Karpas-422 (cell line): ENCODE data around the gene GAN. TPM values are rescaled to one million over a fixed set of nuclear protein-coding genes. Genes with fewer than 3 reads are reported as not detected.

Experiments used
- DNase-seq: peaks from one replicate; pipeline ENCODE4 v3.0.0-alpha.2; 2015
- H2AFZ ChIP-seq: fragments of 200-600 bp; sonication (generic); 2 replicates; pipeline ENCODE4 v1.6.1; 2014; ENCODE audit warnings: antibody characterized with exemption, low read length, mixed read lengths
- H3K27ac ChIP-seq: fragments of 200-600 bp; sonication (generic); 2 replicates; pipeline ENCODE4 v1.5.1; 2014; ENCODE audit warnings: mild to moderate bottlenecking, low read length, moderate library complexity
- H3K27me3 ChIP-seq: fragments of 200-600 bp; sonication (generic); 2 replicates; pipeline ENCODE4 v1.6.1; 2014; ENCODE audit warnings: low read length, mixed read lengths
- H3K36me3 ChIP-seq: fragments of 200-600 bp; sonication (generic); 2 replicates; pipeline ENCODE4 v1.6.1; 2014; ENCODE audit warnings: low read length, mixed read lengths; ENCODE audit not compliant: insufficient read depth
- H3K4me1 ChIP-seq: fragments of 200-600 bp; sonication (generic); 2 replicates; pipeline ENCODE4 v1.6.1; 2014; ENCODE audit warnings: mild to moderate bottlenecking, low read length, mixed read lengths
- H3K4me2 ChIP-seq: fragments of 200-600 bp; sonication (generic); 2 replicates; pipeline ENCODE4 v1.6.1; 2014; ENCODE audit warnings: low read length, low read depth, mild to moderate bottlenecking; ENCODE audit not compliant: poor library complexity, severe bottlenecking
- H3K4me3 ChIP-seq: fragments of 200-600 bp; sonication (generic); 2 replicates; pipeline ENCODE4 v1.5.1; 2014; ENCODE audit warnings: mild to moderate bottlenecking, antibody characterized with exemption, low read length, mixed read lengths
- H3K79me2 ChIP-seq: fragments of 200-600 bp; sonication (generic); 2 replicates; pipeline ENCODE4 v1.6.1; 2014; ENCODE audit warnings: mild to moderate bottlenecking, low read length, mixed read lengths
- H3K9ac ChIP-seq: fragments of 200-600 bp; sonication (generic); 2 replicates; pipeline ENCODE4 v1.6.0; 2014; ENCODE audit warnings: low read length
- H3K9me2 ChIP-seq: fragments of 200-600 bp; sonication (generic), shearing (Covaris generic); replicated peaks from 2 replicates; pipeline ENCODE4 v1.6.0; 2014; ENCODE audit warnings: mild to moderate bottlenecking, low read length, moderate library complexity; ENCODE audit not compliant: insufficient read depth
- H3K9me3 ChIP-seq: fragments of 300-700, 200-600 bp; sonication (generic); 2 replicates; pipeline ENCODE4 v1.6.1; 2014; ENCODE audit warnings: low read length, mixed read lengths
- H4K20me1 ChIP-seq: fragments of 200-600 bp; sonication (generic); 2 replicates; pipeline ENCODE4 v1.6.1; 2014; ENCODE audit warnings: mild to moderate bottlenecking, antibody characterized with exemption, low read length, low read depth; ENCODE audit not compliant: insufficient read depth
- total RNA-seq: library from RNA; depleted of rRNA; stranded (reverse); fragments of >200 nt; shearing (Covaris generic); gene quantifications from 2 replicates; pipeline ENCODE4 v1.2.3, GENCODE V29; 2014; ENCODE audit warnings: low replicate concordance

Gene GAN
- total RNA-seq, 1 experiment from 2014 or later, result 5.3 TPM

DNA sequence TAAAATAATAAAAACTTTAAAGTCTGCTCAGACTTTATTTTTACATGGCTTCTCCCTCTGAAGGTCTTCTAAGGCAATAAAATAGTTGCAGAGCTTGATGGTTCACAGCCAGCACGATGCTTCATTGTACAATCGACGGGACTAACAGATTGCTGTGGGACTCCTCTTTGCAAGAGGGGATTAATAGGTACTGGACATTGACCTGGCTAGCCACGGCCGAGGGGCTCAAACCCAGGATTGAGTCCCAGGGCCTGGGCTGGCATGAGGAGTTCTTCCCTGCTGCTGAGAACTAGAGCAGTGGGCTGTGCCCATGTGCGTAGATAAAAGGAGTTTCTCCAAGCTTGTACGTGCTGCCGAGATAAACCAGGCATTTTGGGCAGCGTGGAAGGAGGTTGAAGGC is 23.6 kb upstream of the GAN start:
- no peak for DNase-seq
- Histone ChIP-seq H3K4me2 (no peak overlapping the region), H3K79me2 (no peaks in the 10 kb centered on the region), H3K9me2 (no peaks in the 10 kb centered on the region), H3K4me3 (no peak overlapping the region), H3K4me1 (no peaks in the 10 kb centered on the region), H2AFZ (no peak overlapping the region), H3K9me3 (no peaks in the 10 kb centered on the region), H3K36me3 (no peaks in the 10 kb centered on the region), H3K27ac (no peak overlapping the region), H4K20me1 (no peaks in the 10 kb centered on the region), H3K27me3 (no peaks in the 10 kb centered on the region), H3K9ac (no peak overlapping the region)

DNA sequence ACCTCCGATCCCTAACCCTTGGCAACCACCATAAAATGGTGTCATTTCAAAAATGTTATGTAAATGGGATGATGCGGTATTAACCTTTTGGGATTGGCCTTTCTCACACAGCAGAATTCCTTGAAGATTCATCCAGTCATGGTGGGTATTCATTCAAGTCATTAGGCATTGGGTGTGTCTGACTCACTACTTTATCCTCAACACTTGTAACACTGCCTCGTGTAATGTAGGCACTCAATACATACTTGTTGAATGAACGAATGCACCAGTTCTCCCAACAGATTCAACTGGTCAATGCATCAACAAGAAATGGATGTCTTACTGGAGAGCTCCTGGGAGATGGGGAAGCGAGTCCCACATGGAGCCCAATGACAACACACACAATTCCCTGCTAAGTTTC is 21.8 kb upstream of the GAN start:
- Histone ChIP-seq H3K4me3 (no peak overlapping the region), H3K9me3 (no peaks in the 10 kb centered on the region), H3K9ac (no peak overlapping the region), H3K79me2 (no peaks in the 10 kb centered on the region), H3K27ac (no peak overlapping the region), H2AFZ (no peak overlapping the region), H3K9me2 (no peaks in the 10 kb centered on the region), H3K36me3 (no peaks in the 10 kb centered on the region), H3K4me2 (no peak overlapping the region), H3K27me3 (no peaks in the 10 kb centered on the region), H3K4me1 (no peaks in the 10 kb centered on the region), H4K20me1 (no peaks in the 10 kb centered on the region)
- DNase-seq, result no peak

DNA sequence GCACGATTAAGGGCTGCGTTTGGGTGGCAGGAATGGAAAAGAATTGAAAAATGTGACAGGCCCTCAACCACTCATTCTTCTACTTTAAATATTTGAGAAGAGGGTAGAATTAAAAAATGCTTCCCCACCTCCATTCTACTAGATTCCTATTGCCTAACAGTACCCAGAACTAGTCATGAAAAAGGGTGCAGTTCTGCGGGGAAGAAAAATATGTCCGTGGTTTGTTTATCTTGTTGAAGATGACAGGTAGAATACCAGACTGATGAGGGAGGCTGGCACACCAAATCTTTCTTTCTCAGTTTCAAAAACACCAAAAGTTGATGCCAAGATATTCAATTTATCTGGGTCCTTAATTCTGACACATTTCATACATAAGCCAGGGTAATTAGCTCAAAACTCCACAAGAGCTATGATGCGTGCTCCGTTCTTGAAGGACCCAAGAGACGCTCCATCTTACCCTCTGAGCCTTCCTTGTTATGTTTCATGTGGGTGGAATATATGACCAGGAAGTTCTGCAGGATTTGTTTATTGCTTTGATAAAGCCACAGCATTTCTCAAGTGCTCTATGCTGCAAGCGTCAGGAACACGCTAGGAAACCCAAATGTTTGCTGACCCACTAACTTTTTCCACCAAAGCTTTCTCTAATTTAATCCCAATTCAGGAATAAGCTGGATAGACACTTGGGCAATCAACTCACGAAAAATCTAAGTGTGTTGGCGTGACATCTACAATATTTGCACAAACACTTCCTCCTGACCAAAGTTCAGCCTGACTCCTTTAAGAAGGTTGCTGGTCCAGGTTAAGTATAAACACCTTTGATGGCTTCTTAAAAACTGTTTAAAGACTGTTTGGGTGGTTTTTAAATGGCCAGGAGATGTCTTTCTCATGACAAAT is 20.6 kb upstream of the GAN start:
- no peak overlapping the region for H3K27ac ChIP-seq
- no peaks in the 10 kb centered on the region for H3K36me3 ChIP-seq
- H3K27me3 ChIP-seq, result no peaks in the 10 kb centered on the region
- no peak overlapping the region for H3K4me2 ChIP-seq
- no peaks in the 10 kb centered on the region for H3K79me2 ChIP-seq
- H2AFZ ChIP-seq, result no peak overlapping the region
- no peaks in the 10 kb centered on the region for H4K20me1 ChIP-seq
- no peak overlapping the region for H3K4me3 ChIP-seq
- no peak overlapping the region for H3K9ac ChIP-seq
- DNase-seq, result no peak
- no peaks in the 10 kb centered on the region for H3K4me1 ChIP-seq
- no peaks in the 10 kb centered on the region for H3K9me3 ChIP-seq
- no peaks in the 10 kb centered on the region for H3K9me2 ChIP-seq

DNA sequence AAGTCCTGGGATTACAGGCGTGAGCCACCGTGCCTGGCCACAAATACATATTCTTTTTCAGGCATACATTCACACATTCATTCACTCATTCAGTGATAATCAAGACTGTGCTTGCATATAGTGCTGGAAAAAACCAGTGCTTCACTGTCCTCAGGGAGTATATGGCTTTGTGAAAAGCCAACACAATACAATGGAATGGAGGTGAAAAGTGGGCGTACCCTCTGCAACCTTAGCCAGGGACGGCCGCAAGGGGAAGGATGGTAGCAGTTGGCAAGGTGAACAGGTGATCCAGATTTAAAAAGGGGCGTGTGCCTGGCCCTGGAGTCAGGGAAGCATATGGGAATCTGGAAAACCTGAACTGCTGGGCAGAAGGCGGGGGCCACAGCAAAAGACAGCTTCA is 18.1 kb upstream of the GAN start:
- no peaks in the 10 kb centered on the region for H3K79me2 ChIP-seq
- H2AFZ ChIP-seq, result no peak overlapping the region
- no peaks in the 10 kb centered on the region for H3K27me3 ChIP-seq
- H3K9ac ChIP-seq, result no peak overlapping the region
- no peak overlapping the region for H3K27ac ChIP-seq
- H3K9me2 ChIP-seq, result no peaks in the 10 kb centered on the region
- H3K4me2 ChIP-seq, result no peak overlapping the region
- no peaks in the 10 kb centered on the region for H3K36me3 ChIP-seq
- H3K4me3 ChIP-seq, result no peak overlapping the region
- H3K9me3 ChIP-seq, result no peaks in the 10 kb centered on the region
- H4K20me1 ChIP-seq, result no peaks in the 10 kb centered on the region
- DNase-seq, result no peak
- H3K4me1 ChIP-seq, result no peaks in the 10 kb centered on the region

DNA sequence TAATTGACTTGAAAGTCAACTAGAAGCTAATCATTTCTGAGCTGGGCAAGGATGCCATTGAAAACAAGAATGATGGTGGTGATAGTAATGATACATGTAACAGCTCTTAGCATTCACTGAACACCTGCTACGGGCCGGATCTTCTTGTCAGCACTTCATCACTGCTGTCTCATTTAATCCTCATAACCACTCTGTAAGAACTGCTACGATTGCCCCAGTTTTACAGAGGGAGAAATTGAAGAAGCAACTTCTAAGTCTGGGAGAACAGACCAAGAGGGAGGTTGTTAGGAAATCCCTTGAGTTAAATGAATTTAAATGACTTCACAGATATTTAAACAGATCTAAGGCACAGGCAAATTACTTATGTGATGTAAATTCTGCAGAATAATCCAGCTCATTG is 7.0 kb upstream of the GAN start:
- no peak for DNase-seq
- Histone ChIP-seq H3K9ac (no peak overlapping the region), H3K4me2 (no peak overlapping the region), H3K79me2 (no peaks in the 10 kb centered on the region), H3K9me3 (no peaks in the 10 kb centered on the region), H3K4me3 (no peak overlapping the region), H3K36me3 (no peaks in the 10 kb centered on the region), H3K9me2 (no peaks in the 10 kb centered on the region), H3K27ac (no peak overlapping the region), H3K4me1 (no peaks in the 10 kb centered on the region), H4K20me1 (0 out of 2 replicates have a peak, but pooled peaks cover 11% of the 10 kb centered on the region), H3K27me3 (no peaks in the 10 kb centered on the region), H2AFZ (no peak overlapping the region)

DNA sequence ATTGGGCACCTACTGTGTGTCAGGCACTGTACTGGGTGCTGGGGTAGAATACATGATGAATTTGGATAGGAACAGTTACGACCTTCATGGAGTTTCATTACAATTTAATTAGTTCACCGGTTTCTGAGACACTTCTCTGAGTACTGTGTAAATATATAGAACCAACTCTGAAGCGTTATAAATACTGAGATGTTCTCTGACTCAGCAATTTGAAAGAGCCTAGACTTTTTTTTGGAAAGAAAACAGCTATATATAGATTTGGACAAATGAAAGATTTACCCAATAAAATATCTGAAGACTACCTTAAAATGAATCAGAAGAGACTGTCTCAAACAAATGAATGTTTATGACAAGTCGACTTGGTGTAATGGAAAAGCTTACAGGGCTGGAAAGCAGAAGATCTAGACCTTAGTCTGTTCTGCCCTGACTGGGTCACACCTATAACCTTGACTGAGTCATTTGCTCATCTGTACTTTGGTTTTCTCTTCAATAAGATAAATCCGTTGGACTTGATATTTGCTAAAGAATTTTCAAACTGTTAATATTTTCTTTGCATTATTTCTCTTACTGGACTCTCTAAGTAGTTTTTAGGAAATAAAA is 4.6 kb upstream of the GAN start:
- Histone ChIP-seq H2AFZ (no peak overlapping the region), H3K9ac (no peak overlapping the region), H3K9me3 (no peaks in the 10 kb centered on the region), H3K4me2 (no peak overlapping the region), H3K27ac (no peak overlapping the region), H3K36me3 (no peaks in the 10 kb centered on the region), H3K4me1 (peaks cover 11% of the 10 kb centered on the region), H3K27me3 (no peaks in the 10 kb centered on the region), H3K9me2 (no peaks in the 10 kb centered on the region), H4K20me1 (0 out of 2 replicates have a peak, but pooled peaks cover 11% of the 10 kb centered on the region), H3K4me3 (no peak overlapping the region), H3K79me2 (peaks cover 12% of the 10 kb centered on the region)
- no peak for DNase-seq

DNA sequence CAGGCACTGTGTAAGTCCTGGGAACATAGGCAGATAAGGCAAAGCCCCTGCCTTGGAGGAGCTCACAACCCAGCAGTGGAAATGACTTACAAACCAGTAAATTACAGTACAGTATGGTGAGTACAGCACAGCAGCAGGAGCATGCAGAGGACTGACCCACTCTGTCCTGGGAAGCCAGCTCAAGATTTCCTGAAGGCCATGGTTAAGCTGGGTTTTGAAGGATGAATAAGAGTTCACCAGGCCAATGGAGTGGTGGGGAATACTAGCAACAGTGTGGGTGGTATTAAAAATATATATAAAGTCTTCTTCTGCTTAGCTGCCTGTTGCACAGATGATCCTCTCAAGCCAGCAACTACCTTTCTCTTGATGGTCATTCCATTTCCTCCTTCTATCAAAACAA is 3.0 kb upstream of the GAN start:
- Histone ChIP-seq H3K9me2 (no peaks in the 10 kb centered on the region), H3K27ac (no peak overlapping the region), H3K4me1 (peaks cover 18% of the 10 kb centered on the region), H4K20me1 (peaks cover 19% of the 10 kb centered on the region; the same call in 1 of the 2 replicates), H3K9me3 (no peaks in the 10 kb centered on the region), H3K36me3 (no peaks in the 10 kb centered on the region), H3K4me2 (no peak overlapping the region), H2AFZ (no peak overlapping the region), H3K27me3 (no peaks in the 10 kb centered on the region), H3K79me2 (peaks cover 15% of the 10 kb centered on the region), H3K9ac (no peak overlapping the region), H3K4me3 (no peak overlapping the region)
- DNase-seq, result no peak

DNA sequence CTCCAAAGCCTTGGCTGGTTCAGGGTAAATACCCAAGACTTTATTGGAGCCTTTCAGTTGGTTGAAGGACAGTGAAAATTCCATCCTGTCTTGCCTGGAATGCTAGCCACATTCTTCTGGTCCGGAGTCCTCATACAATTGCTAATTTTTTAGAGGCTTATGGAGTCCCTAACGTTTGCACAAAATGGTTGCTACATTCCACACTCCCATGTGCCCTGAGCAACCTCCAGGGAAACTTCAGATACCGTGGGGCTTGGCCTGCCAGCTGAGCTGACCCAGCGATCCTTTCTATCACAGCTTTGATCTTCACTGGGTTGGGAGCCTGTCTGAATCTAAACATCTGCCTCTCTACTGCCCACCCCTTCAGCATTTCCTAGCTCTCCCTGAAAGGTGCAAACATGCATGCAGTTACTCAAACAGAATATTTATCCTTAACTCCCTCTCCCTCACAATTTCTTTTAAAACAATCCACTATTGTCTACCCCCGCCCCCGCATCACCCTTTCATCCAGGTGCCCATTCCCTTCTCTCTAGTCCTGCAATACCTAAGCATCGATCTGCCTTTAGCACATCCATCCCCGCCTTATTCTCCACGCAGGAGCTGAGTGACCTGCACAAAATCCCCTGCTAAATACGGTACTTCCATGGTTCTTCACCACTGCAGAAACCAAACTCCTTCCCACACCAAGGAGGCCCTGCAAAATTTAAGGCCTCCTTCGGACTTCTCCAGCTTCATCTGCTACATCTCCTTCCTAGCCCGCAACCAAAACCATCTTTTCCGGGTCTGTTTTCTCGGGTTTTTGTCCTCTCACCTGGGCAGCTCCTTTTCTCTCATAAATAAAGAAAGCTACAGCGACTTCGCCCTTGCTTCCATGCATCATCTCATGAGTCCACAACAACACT is 810 bp upstream of the GAN start:
- Histone ChIP-seq H2AFZ (peak overlapping the region; percentile 94), H3K4me3 (peak overlapping the region; percentile 86), H3K79me2 (peaks cover 17% of the 10 kb centered on the region), H4K20me1 (peaks cover 32% of the 10 kb centered on the region), H3K27me3 (no peaks in the 10 kb centered on the region), H3K36me3 (no peaks in the 10 kb centered on the region), H3K27ac (no peak overlapping the region), H3K9ac (peak overlapping the region; percentile 83), H3K9me2 (no peaks in the 10 kb centered on the region), H3K4me1 (peaks cover 18% of the 10 kb centered on the region), H3K4me2 (peak overlapping the region; percentile 94), H3K9me3 (no peaks in the 10 kb centered on the region)
- DNase-seq, result no peak
